Smooth muscle cell (in vitro differentiated cells): ENCODE measurements around the gene RLF. TPM values are rescaled to one million over a fixed set of nuclear protein-coding genes. Genes with fewer than 3 reads are reported as not detected.

Source experiments
- DNase-seq: peaks from one replicate; lab custom pipeline; 2025; ENCODE audit not compliant: unreplicated experiment; lab: John Stamatoyannopoulos, UW
- H2AFZ ChIP-seq: fragments of 200-600 bp; sonication (generic); 2 replicates; pipeline ENCODE4 v1.6.0; 2016; ENCODE audit warnings: antibody characterized with exemption, low read depth, mild to moderate bottlenecking
- H3F3A ChIP-seq: fragments of 200-600 bp; sonication (generic); 2 replicates; pipeline ENCODE4 v1.6.0; 2017; ENCODE audit warnings: antibody characterized with exemption, low read depth
- H3K27ac ChIP-seq: fragments of 200-600 bp; sonication (generic); 2 replicates; pipeline ENCODE4 v1.5.1; 2016; ENCODE audit warnings: low read depth, mild to moderate bottlenecking
- H3K27me3 ChIP-seq: fragments of 200-600 bp; sonication (generic); 2 replicates; pipeline ENCODE4 v1.6.1; 2016; ENCODE audit warnings: low read depth, mild to moderate bottlenecking
- H3K36me3 ChIP-seq: fragments of 200-600 bp; sonication (generic); 2 replicates; pipeline ENCODE4 v1.5.1; 2016; ENCODE audit warnings: low read depth
- H3K4me1 ChIP-seq: fragments of 200-600 bp; sonication (generic); 2 replicates; pipeline ENCODE4 v1.5.1; 2016; ENCODE audit warnings: low read depth
- H3K4me2 ChIP-seq: fragments of 200-600 bp; sonication (generic); 2 replicates; pipeline ENCODE4 v1.6.0; 2016; ENCODE audit warnings: mild to moderate bottlenecking
- H3K4me3 ChIP-seq: fragments of 200-600 bp; sonication (generic); 2 replicates; pipeline ENCODE4 v1.5.1; 2016; ENCODE audit warnings: mild to moderate bottlenecking
- H3K79me2 ChIP-seq: fragments of 200-600 bp; sonication (generic); 2 replicates; pipeline ENCODE4 v1.6.0; 2016; ENCODE audit warnings: low read depth, mild to moderate bottlenecking
- H3K9ac ChIP-seq: fragments of 200-600 bp; sonication (generic); 2 replicates; pipeline ENCODE4 v1.6.0; 2016; ENCODE audit warnings: low read depth
- H3K9me3 ChIP-seq: fragments of 200-600 bp; sonication (generic); replicated peaks from 2 replicates; pipeline ENCODE4 v1.5.1; 2016; ENCODE audit warnings: low read depth
- H4K20me1 ChIP-seq: fragments of 200-600 bp; sonication (generic); 2 replicates; pipeline ENCODE4 v1.6.0; 2016; ENCODE audit warnings: low read depth
- CTCF ChIP-seq: fragments of 200-600 bp; sonication (generic); IDR thresholded peaks from 2 replicates; pipeline ENCODE4 v1.5.1; 2017; ENCODE audit warnings: borderline replicate concordance, mild to moderate bottlenecking, antibody characterized with exemption; ENCODE audit not compliant: insufficient read depth, poor library complexity, severe bottlenecking
- WGBS: methylation state at CpG from one replicate; pipeline ENCODE4 v1.1.7; 2016; ENCODE audit warnings: low lambda C conversion rate; 5-methylcytosine and 5-hydroxymethylcytosine counted together
- polyA plus RNA-seq: library from polyadenylated mRNA; unstranded; fragments of >200 nt; fragmentation: Nextera tagmentation; extraction: Ambion mirVana; gene quantifications from 2 replicates; pipeline ENCODE4 v1.2.1, GENCODE V29; 2016
- total RNA-seq: library from RNA; depleted of rRNA; stranded (reverse); fragments of >200 nt; gene quantifications from 2 replicates; pipeline ENCODE4 v1.2.3, GENCODE V29; 2014

The RLF gene
- total and polyA plus RNA-seq, 2 experiments from 2014 or later = 8.2 to 35.2 TPM

GRCh38 chr1:40122855-40123254 lies 38.3 kb upstream of the RLF start:
- H3K9me3 ChIP-seq = no peaks in the 10 kb centered on the region
- H3K4me2 ChIP-seq = no peak overlapping the region
- no peak for TF ChIP-seq CTCF
- no peaks in the 10 kb centered on the region for H3K79me2 ChIP-seq
- no peak overlapping the region for H3K27ac ChIP-seq
- no peaks in the 10 kb centered on the region for H3K36me3 ChIP-seq
- H3F3A ChIP-seq = no peaks in the 10 kb centered on the region
- no peak for DNase-seq
- peaks cover 5% of the 10 kb centered on the region for H3K27me3 ChIP-seq
- no peak overlapping the region for H3K9ac ChIP-seq
- H4K20me1 ChIP-seq = no peaks in the 10 kb centered on the region
- no peaks in the 10 kb centered on the region for H3K4me1 ChIP-seq
- H3K4me3 ChIP-seq = no peak overlapping the region
- H2AFZ ChIP-seq = no peak overlapping the region

DNA sequence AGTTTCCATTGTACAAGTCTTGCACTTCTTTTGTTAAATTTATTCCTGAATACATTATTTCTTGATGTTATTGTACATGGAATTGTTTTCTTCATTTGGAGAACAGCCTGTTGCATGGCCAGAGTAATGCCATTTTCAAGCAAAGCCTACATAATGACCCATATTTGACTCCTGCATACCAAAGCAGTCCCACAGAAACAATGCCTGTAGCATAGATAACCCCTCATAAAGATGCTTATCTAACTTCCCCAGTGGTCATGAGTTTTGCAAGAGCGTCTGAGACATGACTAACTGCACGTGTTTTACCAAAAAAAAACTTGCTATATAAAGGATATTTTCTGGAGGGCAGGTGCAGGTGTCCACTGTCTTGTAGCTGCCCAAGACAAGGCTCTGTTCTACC lies 30.3 kb upstream of the RLF start:
- no peak for DNase-seq
- no peak for TF ChIP-seq CTCF
- Histone ChIP-seq H3K4me1 (no peaks in the 10 kb centered on the region), H2AFZ (no peak overlapping the region), H3K9ac (no peak overlapping the region), H4K20me1 (no peaks in the 10 kb centered on the region), H3K27ac (no peak overlapping the region), H3K4me2 (no peak overlapping the region), H3K4me3 (no peak overlapping the region), H3F3A (no peaks in the 10 kb centered on the region), H3K79me2 (no peaks in the 10 kb centered on the region), H3K9me3 (no peaks in the 10 kb centered on the region), H3K27me3 (no peaks in the 10 kb centered on the region), H3K36me3 (no peaks in the 10 kb centered on the region)
- WGBS = 33% methylated on average over 2 of the region's 2 CpGs

GRCh38 chr1:40132383-40133311 lies 28.5 kb upstream of the RLF start:
- Histone ChIP-seq H3K4me1 (no peaks in the 10 kb centered on the region), H3K36me3 (no peaks in the 10 kb centered on the region), H3K79me2 (no peaks in the 10 kb centered on the region), H3K27ac (no peak overlapping the region), H3K4me3 (no peak overlapping the region), H3K9ac (no peak overlapping the region), H3K27me3 (no peaks in the 10 kb centered on the region), H3K4me2 (no peak overlapping the region), H2AFZ (no peak overlapping the region), H3K9me3 (no peaks in the 10 kb centered on the region), H3F3A (no peaks in the 10 kb centered on the region), H4K20me1 (no peaks in the 10 kb centered on the region)
- DNase-seq = no peak
- TF ChIP-seq CTCF = no peak
- WGBS = 97% methylated on average over 44 of the region's 44 CpGs

- no peaks in the 10 kb centered on the region for H3K36me3 ChIP-seq
- no peak overlapping the region for H3K4me3 ChIP-seq
- no peak overlapping the region for H3K4me2 ChIP-seq
- H4K20me1 ChIP-seq = no peaks in the 10 kb centered on the region
- no peak for DNase-seq
- H3K27ac ChIP-seq = no peak overlapping the region
- TF ChIP-seq CTCF = no peak
- 96% methylated on average over 21 of the region's 21 CpGs for WGBS
- H3K79me2 ChIP-seq = no peaks in the 10 kb centered on the region
- no peaks in the 10 kb centered on the region for H3K4me1 ChIP-seq
- H3K9ac ChIP-seq = no peak overlapping the region
- no peaks in the 10 kb centered on the region for H3K9me3 ChIP-seq
- no peaks in the 10 kb centered on the region for H3K27me3 ChIP-seq
- H2AFZ ChIP-seq = no peak overlapping the region
- no peaks in the 10 kb centered on the region for H3F3A ChIP-seq
Measured at GRCh38 chr1:40133312-40133665, 27.9 kb upstream of the RLF start.
